Bronchus fibroblast of lung (primary cell): ENCODE results near the gene FBXO17. TPM values are rescaled to one million over a fixed set of nuclear protein-coding genes. Genes with fewer than 3 reads are reported as not detected.

Experiments used
- total RNA-seq: library from RNA; depleted of rRNA; stranded (reverse); fragments of >200 nt; gene quantifications from 2 replicates; pipeline ENCODE4 v1.2.3, GENCODE V29; 2015

Gene FBXO17
- 20.3 and 27.5 TPM in 2 replicates for total RNA-seq

GRCh38 chr19:38975214-38975860, at the start of gene FBXO17:
TSS of gene FBXO17 (minus strand) at chr19:38975742. CDS start at chr19:38950319, 25,423 bp downstream.

DNA sequence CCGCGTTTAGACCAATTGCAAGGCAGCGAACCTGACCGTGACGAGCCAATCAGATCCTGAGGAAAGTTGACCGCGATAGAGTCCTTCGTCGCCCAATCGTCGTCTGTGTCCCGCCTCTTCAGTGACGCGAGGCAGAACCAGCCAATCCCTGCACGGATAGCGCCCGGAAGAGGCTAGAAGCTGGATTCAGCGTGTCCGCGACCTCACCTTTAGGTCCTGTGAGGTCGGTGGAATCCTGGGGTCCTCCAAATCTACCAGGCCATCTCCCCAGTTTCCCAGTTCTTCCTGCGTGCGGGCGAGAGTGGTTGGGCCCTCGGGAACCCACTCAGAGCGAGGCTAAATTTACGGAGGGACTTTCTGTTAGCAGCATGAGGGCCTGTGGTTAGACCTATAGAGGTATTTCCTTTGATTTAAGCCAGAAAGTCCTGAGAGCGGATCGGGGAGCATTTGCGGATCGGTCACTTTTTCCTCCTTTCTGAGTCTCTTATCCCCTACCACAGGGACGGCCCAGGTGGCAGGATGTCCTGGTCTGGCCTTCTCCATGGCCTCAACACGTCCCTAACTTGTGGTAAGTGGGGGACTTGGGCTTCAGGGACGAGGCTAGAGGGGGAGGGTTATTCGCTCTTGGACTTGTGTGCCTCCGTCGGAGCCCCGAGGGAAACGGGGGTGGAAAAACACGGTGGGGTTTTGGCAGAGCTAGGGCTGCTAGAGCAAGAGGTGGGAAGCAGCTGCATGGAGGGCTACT, 44.6 kb downstream of the FBXO17 start, which contains the start of gene MRPS12:
Gene MRPS12, plus strand, starts transcription at position 169 of the 745 bp plus-strand sequence. Its CDS starts 351 bp downstream, at position 520.

GRCh38 chr19:38929929-38930775, 45.4 kb downstream of the FBXO17 start, which contains the start of gene SARS2:
TSS of gene SARS2 (minus strand) at chr19:38930763. CDS start at chr19:38930736, 27 bp downstream.

DNA sequence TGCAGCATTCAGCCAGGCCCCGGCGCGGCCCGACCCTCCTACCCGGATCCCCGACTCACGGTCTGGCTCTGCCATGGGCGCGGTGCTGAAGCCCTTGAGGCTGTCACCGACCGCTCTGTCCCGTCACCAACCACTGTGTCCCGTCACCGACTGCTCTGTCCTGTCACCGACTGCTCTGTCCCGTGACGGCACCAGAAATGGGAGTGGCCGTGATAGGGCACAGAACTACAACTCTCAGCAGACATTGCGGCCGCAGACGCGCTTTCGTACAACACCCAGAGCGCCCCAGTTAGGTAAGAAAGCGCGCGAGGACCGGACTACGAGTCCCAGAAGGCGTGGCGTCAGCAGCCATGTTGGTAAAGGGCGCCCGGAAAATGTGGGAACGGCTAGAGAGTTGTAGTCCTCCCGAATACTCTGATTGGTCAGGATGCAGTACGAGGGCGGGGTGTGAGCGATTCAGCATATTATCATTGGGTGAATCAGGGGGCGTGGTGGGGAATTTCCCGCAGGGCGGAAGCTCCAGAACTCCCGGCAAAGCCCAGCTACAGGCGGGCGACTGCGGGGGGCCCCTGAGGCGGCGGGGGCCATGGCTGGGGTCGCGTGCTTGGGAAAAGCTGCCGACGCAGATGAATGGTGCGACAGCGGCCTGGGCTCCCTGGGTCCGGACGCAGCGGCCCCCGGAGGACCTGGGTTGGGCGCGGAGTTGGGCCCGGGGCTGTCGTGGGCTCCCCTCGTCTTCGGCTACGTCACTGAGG, 75.9 kb downstream of the FBXO17 start, which contains the start of the genes NFKBIB and SIRT2:
Gene NFKBIB, plus strand, starts transcription at position 523 of the 755 bp plus-strand sequence. Its CDS starts 64 bp downstream, at position 587.
Gene SIRT2, minus strand, starts transcription at position 172 of the 755 bp plus-strand sequence. Its CDS starts 97 bp downstream, at position 75.

Other genes with a start within 250 kb of the FBXO17 start
- gene CAPN12, start 231.3 kb downstream of the FBXO17 start, total RNA-seq: 0.50 and 1.5 TPM in 2 replicates
- gene LGALS7, start 202.2 kb downstream of the FBXO17 start, total RNA-seq: 2.1 TPM in 1 of 2 replicates, not detected in the other
- gene LGALS7B, start 186.5 kb downstream of the FBXO17 start, total RNA-seq: not detected in 2 replicates
- 0.15 TPM in 1 of 2 replicates, not detected in the other for gene LGALS4, start 162.8 kb downstream of the FBXO17 start, total RNA-seq
- gene ECH1, start 143.9 kb downstream of the FBXO17 start, total RNA-seq: 40.0 and 45.9 TPM in 2 replicates
- 266 and 278 TPM in 2 replicates for gene HNRNPL, start 125.8 kb downstream of the FBXO17 start, total RNA-seq
- 2.2 and 3.9 TPM in 2 replicates for gene RINL, start 97.5 kb downstream of the FBXO17 start, total RNA-seq
- 37.7 and 45.0 TPM in 2 replicates for gene SIRT2, start 76.1 kb downstream of the FBXO17 start, total RNA-seq
- 17.4 and 18.5 TPM in 2 replicates for gene NFKBIB, start 75.8 kb downstream of the FBXO17 start, total RNA-seq
- not detected in 2 replicates for gene CCER2, start 63.6 kb downstream of the FBXO17 start, total RNA-seq
- 24.2 and 32.8 TPM in 2 replicates for gene SARS2, start 45.0 kb downstream of the FBXO17 start, total RNA-seq
- 64.8 and 67.6 TPM in 2 replicates for gene MRPS12, start 44.8 kb downstream of the FBXO17 start, total RNA-seq
- 2.7 and 3.6 TPM in 2 replicates for gene FBXO27, start 56.8 kb upstream of the FBXO17 start, total RNA-seq
- 0.34 and 0.45 TPM in 2 replicates for gene ACP7, start 108.6 kb upstream of the FBXO17 start, total RNA-seq
- 19.2 and 21.4 TPM in 2 replicates for gene PAK4, start 150.0 kb upstream of the FBXO17 start, total RNA-seq
- not detected in 2 replicates for gene NCCRP1, start 221.2 kb upstream of the FBXO17 start, total RNA-seq
- not detected in 2 replicates for gene SYCN, start 228.5 kb upstream of the FBXO17 start, total RNA-seq